Smooth muscle cell (in vitro differentiated cells): ENCODE data around the gene BSN. TPM values are rescaled to one million over a fixed set of nuclear protein-coding genes. Genes with fewer than 3 reads are reported as not detected.

Experiments used
- DNase-seq: peaks from one replicate; lab custom pipeline; 2025; ENCODE audit not compliant: unreplicated experiment; lab: John Stamatoyannopoulos, UW
- H2AFZ ChIP-seq: fragments of 200-600 bp; sonication (generic); 2 replicates; pipeline ENCODE4 v1.6.0; 2016; ENCODE audit warnings: antibody characterized with exemption, low read depth, mild to moderate bottlenecking
- H3F3A ChIP-seq: fragments of 200-600 bp; sonication (generic); 2 replicates; pipeline ENCODE4 v1.6.0; 2017; ENCODE audit warnings: antibody characterized with exemption, low read depth
- H3K27ac ChIP-seq: fragments of 200-600 bp; sonication (generic); 2 replicates; pipeline ENCODE4 v1.5.1; 2016; ENCODE audit warnings: low read depth, mild to moderate bottlenecking
- H3K27me3 ChIP-seq: fragments of 200-600 bp; sonication (generic); 2 replicates; pipeline ENCODE4 v1.6.1; 2016; ENCODE audit warnings: low read depth, mild to moderate bottlenecking
- H3K36me3 ChIP-seq: fragments of 200-600 bp; sonication (generic); 2 replicates; pipeline ENCODE4 v1.5.1; 2016; ENCODE audit warnings: low read depth
- H3K4me1 ChIP-seq: fragments of 200-600 bp; sonication (generic); 2 replicates; pipeline ENCODE4 v1.5.1; 2016; ENCODE audit warnings: low read depth
- H3K4me2 ChIP-seq: fragments of 200-600 bp; sonication (generic); 2 replicates; pipeline ENCODE4 v1.6.0; 2016; ENCODE audit warnings: mild to moderate bottlenecking
- H3K4me3 ChIP-seq: fragments of 200-600 bp; sonication (generic); 2 replicates; pipeline ENCODE4 v1.5.1; 2016; ENCODE audit warnings: mild to moderate bottlenecking
- H3K79me2 ChIP-seq: fragments of 200-600 bp; sonication (generic); 2 replicates; pipeline ENCODE4 v1.6.0; 2016; ENCODE audit warnings: low read depth, mild to moderate bottlenecking
- H3K9ac ChIP-seq: fragments of 200-600 bp; sonication (generic); 2 replicates; pipeline ENCODE4 v1.6.0; 2016; ENCODE audit warnings: low read depth
- H3K9me3 ChIP-seq: fragments of 200-600 bp; sonication (generic); replicated peaks from 2 replicates; pipeline ENCODE4 v1.5.1; 2016; ENCODE audit warnings: low read depth
- H4K20me1 ChIP-seq: fragments of 200-600 bp; sonication (generic); 2 replicates; pipeline ENCODE4 v1.6.0; 2016; ENCODE audit warnings: low read depth
- CTCF ChIP-seq: fragments of 200-600 bp; sonication (generic); IDR thresholded peaks from 2 replicates; pipeline ENCODE4 v1.5.1; 2017; ENCODE audit warnings: borderline replicate concordance, mild to moderate bottlenecking, antibody characterized with exemption; ENCODE audit not compliant: insufficient read depth, poor library complexity, severe bottlenecking
- WGBS: methylation state at CpG from one replicate; pipeline ENCODE4 v1.1.7; 2016; ENCODE audit warnings: low lambda C conversion rate; 5-methylcytosine and 5-hydroxymethylcytosine counted together
- polyA plus RNA-seq: library from polyadenylated mRNA; unstranded; fragments of >200 nt; fragmentation: Nextera tagmentation; extraction: Ambion mirVana; gene quantifications from 2 replicates; pipeline ENCODE4 v1.2.1, GENCODE V29; 2016
- total RNA-seq: library from RNA; depleted of rRNA; stranded (reverse); fragments of >200 nt; gene quantifications from 2 replicates; pipeline ENCODE4 v1.2.3, GENCODE V29; 2014

BSN gene
- total and polyA plus RNA-seq, 2 experiments from 2014 or later, result under 0.01 to 0.07 TPM

DNA sequence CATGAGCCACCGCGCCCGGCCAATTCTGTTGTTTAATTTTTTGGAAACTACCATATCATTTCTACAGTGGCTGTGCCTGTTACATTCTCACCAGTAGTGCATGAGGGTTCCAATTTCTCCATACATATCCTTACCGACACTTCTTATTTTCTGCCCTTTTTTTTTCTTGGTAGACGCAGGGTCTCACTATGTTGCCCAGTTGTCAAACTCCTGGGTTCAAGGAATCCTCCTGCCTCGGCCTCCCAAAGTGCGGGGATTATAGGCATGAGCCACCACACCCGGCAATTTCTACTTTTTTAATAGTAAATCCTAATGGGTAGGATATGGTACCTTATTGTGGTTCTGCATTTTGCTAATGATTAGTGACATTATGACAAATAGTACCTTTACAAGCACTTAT, 155.6 kb downstream of the BSN start:
- Histone ChIP-seq H3K4me3 (no peak overlapping the region), H3K27me3 (no peaks in the 10 kb centered on the region), H3K79me2 (no peaks in the 10 kb centered on the region), H3K9ac (no peak overlapping the region), H3K4me1 (no peaks in the 10 kb centered on the region), H3K36me3 (no peaks in the 10 kb centered on the region), H3K9me3 (no peaks in the 10 kb centered on the region), H3K27ac (no peak overlapping the region), H3K4me2 (no peak overlapping the region), H4K20me1 (no peaks in the 10 kb centered on the region), H3F3A (no peaks in the 10 kb centered on the region), H2AFZ (no peak overlapping the region)
- DNase-seq, result no peak
- WGBS, result 98% methylated on average over 8 of the region's 8 CpGs
- TF ChIP-seq CTCF, result no peak

- no peaks in the 10 kb centered on the region for H4K20me1 ChIP-seq
- DNase-seq, result no peak
- H2AFZ ChIP-seq, result no peak overlapping the region
- no peak overlapping the region for H3K9ac ChIP-seq
- H3K27me3 ChIP-seq, result no peaks in the 10 kb centered on the region
- H3K27ac ChIP-seq, result no peak overlapping the region
- H3K4me2 ChIP-seq, result no peak overlapping the region
- no peaks in the 10 kb centered on the region for H3K4me1 ChIP-seq
- WGBS, result 98% methylated on average over 5 of the region's 5 CpGs
- no peak overlapping the region for H3K4me3 ChIP-seq
- H3K79me2 ChIP-seq, result no peaks in the 10 kb centered on the region
- H3K36me3 ChIP-seq, result no peaks in the 10 kb centered on the region
- no peak for TF ChIP-seq CTCF
- no peaks in the 10 kb centered on the region for H3F3A ChIP-seq
- H3K9me3 ChIP-seq, result no peaks in the 10 kb centered on the region
Measured at GRCh38 chr3:49711489-49711888, 157.2 kb downstream of the BSN start.

DNA sequence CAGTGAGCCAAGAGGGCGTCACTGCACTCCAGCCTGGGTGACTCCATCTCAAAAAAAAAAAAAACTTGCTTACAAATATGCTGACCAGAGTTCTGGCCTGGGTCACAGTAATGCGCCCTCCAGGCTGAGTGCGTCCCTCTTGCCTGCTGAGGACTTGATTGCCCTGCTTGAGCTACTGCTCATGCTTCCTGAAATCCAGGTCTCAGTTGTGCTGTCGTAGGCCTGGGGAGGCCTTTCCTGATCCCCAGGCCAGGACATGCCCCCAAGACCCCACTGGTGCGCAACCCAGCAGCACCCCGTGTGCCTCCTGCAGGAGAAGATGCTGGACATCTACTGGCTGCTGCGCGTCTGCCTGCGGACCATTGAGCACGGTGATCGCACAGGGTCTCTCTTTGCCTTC, 157.9 kb downstream of the BSN start:
- no peak overlapping the region for H3K4me2 ChIP-seq
- H3K9me3 ChIP-seq, result no peaks in the 10 kb centered on the region
- no peaks in the 10 kb centered on the region for H3K27me3 ChIP-seq
- H3K9ac ChIP-seq, result no peak overlapping the region
- no peaks in the 10 kb centered on the region for H4K20me1 ChIP-seq
- no peak overlapping the region for H2AFZ ChIP-seq
- no peaks in the 10 kb centered on the region for H3K79me2 ChIP-seq
- H3K36me3 ChIP-seq, result no peaks in the 10 kb centered on the region
- 95% methylated on average over 11 of the region's 11 CpGs for WGBS
- no peak overlapping the region for H3K4me3 ChIP-seq
- no peak for TF ChIP-seq CTCF
- no peaks in the 10 kb centered on the region for H3K4me1 ChIP-seq
- no peak for DNase-seq
- H3K27ac ChIP-seq, result no peak overlapping the region
- H3F3A ChIP-seq, result no peaks in the 10 kb centered on the region

GRCh38 chr3:49712631-49713317, 158.5 kb downstream of the BSN start:
- no peaks in the 10 kb centered on the region for H3F3A ChIP-seq
- TF ChIP-seq CTCF, result no peak

More at GRCh38 chr3:49712631-49713317, 158.5 kb downstream of the BSN start:
- Histone ChIP-seq H3K36me3 (no peaks in the 10 kb centered on the region), H3K79me2 (no peaks in the 10 kb centered on the region), H3K4me1 (no peaks in the 10 kb centered on the region), H3K27me3 (no peaks in the 10 kb centered on the region), H3K9ac (no peak overlapping the region), H3K4me3 (no peak overlapping the region), H2AFZ (no peak overlapping the region), H3K27ac (no peak overlapping the region), H4K20me1 (no peaks in the 10 kb centered on the region), H3K4me2 (no peak overlapping the region), H3K9me3 (no peaks in the 10 kb centered on the region)
- no peak for DNase-seq
- 84% methylated on average over 7 of the region's 7 CpGs for WGBS
